ENCODE data around the gene SLC13A5.

The SLC13A5 gene

DNA sequence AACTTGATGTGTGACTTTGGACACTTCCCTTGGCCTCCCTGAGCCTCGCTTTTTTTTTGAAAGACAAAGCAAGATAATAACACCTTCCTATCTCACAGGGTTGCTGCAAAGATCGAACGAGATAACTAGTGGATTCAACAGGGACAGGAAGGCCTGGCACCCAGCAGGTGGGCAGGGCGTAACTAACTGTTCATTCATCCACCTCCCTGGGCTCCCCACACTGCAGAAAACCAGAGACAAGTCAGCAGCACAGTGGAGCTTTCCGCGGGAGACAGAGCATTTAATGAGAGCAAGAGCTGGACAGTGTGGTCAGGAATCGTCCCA lies 28.7 kb downstream of the SLC13A5 start:
- TF ChIP-seq GATA1 (IDR thresholded peaks at IDR 0.05; ENCODE audit: low read depth, low read length): no peak
- no peak for TF ChIP-seq POLR2A (IDR thresholded peaks at IDR 0.05; ENCODE audit: low read length)
- no peak for DNase-seq

DNA sequence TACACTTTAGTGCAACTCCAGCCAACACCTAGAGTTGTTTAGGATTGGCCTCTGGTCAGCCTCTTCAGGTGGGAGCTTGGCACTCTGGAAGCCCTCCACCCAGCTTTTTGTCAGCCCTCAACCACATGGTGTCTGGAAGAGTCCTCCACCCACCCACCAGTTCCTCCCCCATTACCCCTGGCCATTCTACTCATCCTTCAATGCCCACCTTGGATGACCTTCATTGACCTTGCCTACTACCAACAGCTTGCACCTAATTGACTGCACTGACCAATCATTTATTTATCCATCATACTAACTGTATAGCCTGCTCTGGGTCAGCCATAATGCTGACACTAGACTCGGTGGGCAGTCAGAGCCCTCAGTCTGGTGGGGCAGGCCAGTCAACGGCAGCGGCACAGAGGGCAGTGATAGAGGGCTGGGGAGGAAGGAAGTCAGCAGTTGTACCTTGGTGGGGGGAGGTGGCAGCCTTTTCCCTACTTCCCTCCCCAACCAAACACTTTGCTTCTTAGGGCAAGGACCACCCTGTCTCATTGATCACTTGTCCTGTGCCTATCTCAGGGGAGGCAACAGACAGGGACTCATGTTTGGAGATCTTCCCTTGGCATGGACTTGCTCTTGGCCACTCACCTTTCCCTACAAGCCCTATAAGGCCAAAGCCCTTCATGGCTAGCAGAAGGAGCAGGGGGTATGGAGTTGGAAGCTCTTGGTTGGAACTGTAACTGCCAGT lies 29.3 kb downstream of the SLC13A5 start:
- no peak for DNase-seq
- TF ChIP-seq POLR2A (IDR thresholded peaks at IDR 0.05; ENCODE audit: low read length) (no peak), GATA1 (IDR thresholded peaks at IDR 0.05; ENCODE audit: low read depth, low read length) (no peak)

DNA sequence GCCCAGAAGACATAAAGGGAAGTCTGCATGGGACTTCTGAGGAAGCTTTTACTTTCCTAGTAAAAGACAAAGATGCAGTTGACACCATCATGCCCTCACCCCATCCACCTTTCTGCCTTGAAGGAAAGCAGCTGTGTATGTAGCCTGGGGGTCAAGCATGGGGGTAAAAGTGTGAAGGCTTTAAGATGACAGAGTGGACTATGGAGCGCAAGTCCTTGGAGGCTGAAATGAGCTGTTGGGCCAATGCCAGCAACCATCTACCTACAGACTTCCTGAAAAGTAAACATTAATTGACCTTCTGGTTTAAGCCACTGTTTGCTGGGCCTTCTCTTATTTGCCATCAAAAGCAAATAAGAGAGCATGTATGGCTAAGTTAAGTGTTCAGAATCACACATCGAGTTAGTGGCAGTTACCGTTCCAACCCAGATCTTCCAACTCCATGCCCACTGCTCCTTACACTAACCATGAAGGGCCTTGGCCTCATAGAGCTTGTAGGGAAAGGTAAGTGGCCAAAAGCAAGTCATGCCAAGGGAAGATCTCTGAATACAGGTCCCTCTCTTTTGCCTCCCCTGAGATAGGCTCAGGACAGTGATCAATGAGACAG lies 30.0 kb downstream of the SLC13A5 start:
- DNase-seq: no peak
- TF ChIP-seq GATA1 (IDR thresholded peaks at IDR 0.05; ENCODE audit: low read depth, low read length) (no peak), POLR2A (IDR thresholded peaks at IDR 0.05; ENCODE audit: low read length) (no peak)

DNA sequence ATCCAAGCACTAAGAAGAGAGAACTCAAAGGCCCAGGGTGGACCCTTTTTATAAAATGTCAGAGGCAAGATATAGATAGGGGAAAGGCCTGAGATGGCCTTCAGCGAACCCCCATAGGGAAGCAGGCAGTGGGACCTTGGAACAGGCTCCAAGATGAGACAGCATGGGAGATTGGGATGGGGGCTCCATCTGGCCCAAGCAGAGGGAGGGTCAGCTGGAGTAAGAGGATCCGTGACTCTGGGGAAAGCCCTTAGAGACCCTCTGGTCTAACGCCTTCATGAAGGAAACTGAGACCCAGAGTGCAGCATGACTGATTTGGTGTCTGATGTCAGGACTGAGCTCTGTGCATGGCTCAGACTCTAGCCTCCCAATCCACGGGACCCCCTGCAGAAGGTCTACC lies 30.8 kb downstream of the SLC13A5 start:
- TF ChIP-seq GATA1 (IDR thresholded peaks at IDR 0.05; ENCODE audit: low read depth, low read length): no peak
- TF ChIP-seq POLR2A (IDR thresholded peaks at IDR 0.05; ENCODE audit: low read length): no peak
- no peak for DNase-seq

GRCh38 chr17:6681671-6682070 lies 31.5 kb downstream of the SLC13A5 start:
- DNase-seq: no peak
- no peak for TF ChIP-seq GATA1 (IDR thresholded peaks at IDR 0.05; ENCODE audit: low read depth, low read length)
- no peak for TF ChIP-seq POLR2A (IDR thresholded peaks at IDR 0.05; ENCODE audit: low read length)

GRCh38 chr17:6681176-6681575 lies 32.0 kb downstream of the SLC13A5 start:
- TF ChIP-seq GATA1 (IDR thresholded peaks at IDR 0.05; ENCODE audit: low read depth, low read length): no peak
- TF ChIP-seq POLR2A (IDR thresholded peaks at IDR 0.05; ENCODE audit: low read length): no peak
- DNase-seq: no peak

DNA sequence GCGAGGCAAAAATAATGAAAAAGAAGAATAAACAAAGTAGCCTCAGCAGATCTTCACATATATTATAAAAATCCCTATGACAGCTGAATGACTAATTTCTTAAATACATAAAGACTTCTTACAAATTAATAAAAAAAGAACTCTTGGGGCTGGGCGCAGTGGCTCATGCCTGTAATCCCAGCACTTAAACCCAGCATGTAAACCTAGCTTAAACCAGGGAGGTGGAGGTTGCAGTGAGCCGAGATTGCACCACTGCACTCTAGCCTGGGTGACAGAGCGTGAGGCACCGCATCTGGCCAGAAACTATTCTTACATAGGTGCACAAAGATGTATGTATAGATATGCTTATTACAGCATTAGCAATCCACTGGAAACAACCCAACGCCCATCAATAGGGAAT lies 33.9 kb downstream of the SLC13A5 start:
- DNase-seq: no peak
- TF ChIP-seq POLR2A (IDR thresholded peaks at IDR 0.05; ENCODE audit: low read length): no peak

DNA sequence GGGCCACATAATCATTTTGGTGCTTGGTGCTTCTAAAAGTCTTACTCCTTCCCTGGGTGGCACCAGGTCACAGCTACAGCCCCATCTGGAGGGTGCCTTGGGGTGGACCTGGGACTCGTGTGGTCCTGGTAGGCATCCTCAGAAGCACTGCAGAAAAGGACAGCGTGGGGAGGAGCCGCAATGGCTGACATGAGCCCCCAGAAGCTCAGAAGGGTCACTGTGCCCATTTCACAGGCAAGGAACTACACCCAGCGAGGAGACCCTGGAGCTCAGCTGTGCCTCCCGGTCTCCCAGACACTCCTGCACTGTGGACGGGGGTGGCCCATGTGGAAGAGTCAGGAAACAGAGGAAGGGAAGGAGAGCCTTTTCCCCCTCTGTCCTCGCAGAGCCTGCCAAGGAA lies 35.2 kb downstream of the SLC13A5 start:
- TF ChIP-seq GATA1 (IDR thresholded peaks at IDR 0.05; ENCODE audit: low read depth, low read length) (no peak), POLR2A (IDR thresholded peaks at IDR 0.05; ENCODE audit: low read length) (no peak)
- no peak for DNase-seq

- no peak for DNase-seq
- no peak for TF ChIP-seq GATA1 (IDR thresholded peaks at IDR 0.05; ENCODE audit: low read depth, low read length)
- no peak for TF ChIP-seq POLR2A (IDR thresholded peaks at IDR 0.05; ENCODE audit: low read length)
These were observed 35.9 kb downstream of the SLC13A5 start for GRCh38 chr17:6677158-6677831.

GRCh38 chr17:6676802-6677157 lies 36.4 kb downstream of the SLC13A5 start:
- TF ChIP-seq GATA1 (IDR thresholded peaks at IDR 0.05; ENCODE audit: low read depth, low read length): no peak
- DNase-seq: no peak

DNA sequence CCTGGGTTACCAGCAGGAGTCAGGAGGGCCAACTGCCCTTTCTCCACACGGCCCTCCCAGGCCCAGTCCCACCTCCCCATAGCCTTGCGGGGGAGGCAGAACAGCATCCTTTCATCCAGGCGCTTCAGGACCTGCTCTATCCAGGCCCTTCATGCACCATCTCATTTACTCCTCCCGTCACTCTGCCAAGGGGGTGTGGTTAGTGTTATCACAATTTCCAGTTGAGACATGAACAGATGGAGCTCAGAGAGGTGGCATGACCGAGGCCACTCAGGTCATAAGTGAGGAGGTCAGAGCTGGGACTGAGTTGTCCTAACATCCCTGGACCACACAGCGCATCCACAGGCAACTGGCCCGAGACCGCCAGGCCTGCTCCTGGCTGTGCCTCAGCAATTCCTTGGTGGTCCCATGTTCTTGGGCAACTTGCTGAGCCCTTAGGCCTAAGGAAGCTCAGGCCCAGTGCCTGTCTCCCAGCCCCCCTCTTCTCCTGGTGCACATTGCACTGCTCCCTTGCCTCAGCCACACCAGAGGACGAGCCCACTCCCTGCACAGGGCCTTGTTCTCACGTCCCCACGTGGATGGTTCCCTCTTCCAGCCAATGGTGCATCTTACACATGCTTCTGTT lies 37.9 kb downstream of the SLC13A5 start:
- peak; percentile 82 to 86 for DNase-seq
- TF ChIP-seq POLR2A (IDR thresholded peaks at IDR 0.05; ENCODE audit: low read length): no peak
- no peak for TF ChIP-seq GATA1 (IDR thresholded peaks at IDR 0.05; ENCODE audit: low read depth, low read length)

- no peak for DNase-seq
- TF ChIP-seq GATA1 (IDR thresholded peaks at IDR 0.05; ENCODE audit: low read depth, low read length) (no peak), POLR2A (IDR thresholded peaks at IDR 0.05; ENCODE audit: low read length) (no peak)
These were observed 38.6 kb downstream of the SLC13A5 start for GRCh38 chr17:6674586-6674985.

- TF ChIP-seq GATA1 (IDR thresholded peaks at IDR 0.05; ENCODE audit: low read depth, low read length) (no peak), POLR2A (IDR thresholded peaks at IDR 0.05; ENCODE audit: low read length) (no peak)
These were observed 41.7 kb downstream of the SLC13A5 start for GRCh38 chr17:6671431-6671830.

GRCh38 chr17:6670999-6671398 lies 42.2 kb downstream of the SLC13A5 start:
- no peak for DNase-seq
- no peak for TF ChIP-seq POLR2A (IDR thresholded peaks at IDR 0.05; ENCODE audit: low read length)
- TF ChIP-seq GATA1 (IDR thresholded peaks at IDR 0.05; ENCODE audit: low read depth, low read length): no peak

More at GRCh38 chr17:6671431-6671830, 41.7 kb downstream of the SLC13A5 start:
- no peak for DNase-seq

DNA sequence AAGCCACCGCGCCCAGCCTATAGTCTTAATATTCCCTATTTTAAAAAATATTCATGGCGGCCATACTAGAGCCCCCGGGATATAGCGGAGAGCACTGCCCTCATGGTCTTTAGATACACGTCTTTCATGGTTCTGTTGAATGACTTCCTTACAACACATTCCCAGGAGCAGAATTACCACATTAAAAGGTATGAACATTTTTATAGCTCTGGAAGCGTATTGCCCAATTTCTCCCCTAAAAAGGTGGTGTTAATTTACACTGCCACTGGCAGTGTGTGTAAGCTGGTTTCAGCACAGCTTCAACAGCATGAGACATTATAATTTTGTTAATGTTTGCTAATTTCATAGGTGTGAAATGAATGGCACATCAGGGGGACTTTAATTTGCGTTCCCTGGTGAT lies 42.6 kb downstream of the SLC13A5 start:
- no peak for DNase-seq

More for the DNA sequence above, 42.6 kb downstream of the SLC13A5 start:
- no peak for TF ChIP-seq POLR2A (IDR thresholded peaks at IDR 0.05; ENCODE audit: low read length)
- no peak for TF ChIP-seq GATA1 (IDR thresholded peaks at IDR 0.05; ENCODE audit: low read depth, low read length)

All from erythroblast (primary cell).